Smooth muscle cell (in vitro differentiated cells): ENCODE data around the gene AAMDC. TPM values are rescaled to one million over a fixed set of nuclear protein-coding genes. Genes with fewer than 3 reads are reported as not detected.
"Not testable (repeated sequence)": the region's sequence is repeated elsewhere in the genome, so short reads cannot be mapped to it uniquely, and the experiment has no call there.

Experiments used
- DNase-seq: peaks from one replicate; lab custom pipeline; 2025; ENCODE audit not compliant: unreplicated experiment; lab: John Stamatoyannopoulos, UW
- H2AFZ ChIP-seq: fragments of 200-600 bp; sonication (generic); 2 replicates; pipeline ENCODE4 v1.6.0; 2016; ENCODE audit warnings: antibody characterized with exemption, low read depth, mild to moderate bottlenecking
- H3F3A ChIP-seq: fragments of 200-600 bp; sonication (generic); 2 replicates; pipeline ENCODE4 v1.6.0; 2017; ENCODE audit warnings: antibody characterized with exemption, low read depth
- H3K27ac ChIP-seq: fragments of 200-600 bp; sonication (generic); 2 replicates; pipeline ENCODE4 v1.5.1; 2016; ENCODE audit warnings: low read depth, mild to moderate bottlenecking
- H3K27me3 ChIP-seq: fragments of 200-600 bp; sonication (generic); 2 replicates; pipeline ENCODE4 v1.6.1; 2016; ENCODE audit warnings: low read depth, mild to moderate bottlenecking
- H3K36me3 ChIP-seq: fragments of 200-600 bp; sonication (generic); 2 replicates; pipeline ENCODE4 v1.5.1; 2016; ENCODE audit warnings: low read depth
- H3K4me1 ChIP-seq: fragments of 200-600 bp; sonication (generic); 2 replicates; pipeline ENCODE4 v1.5.1; 2016; ENCODE audit warnings: low read depth
- H3K4me2 ChIP-seq: fragments of 200-600 bp; sonication (generic); 2 replicates; pipeline ENCODE4 v1.6.0; 2016; ENCODE audit warnings: mild to moderate bottlenecking
- H3K4me3 ChIP-seq: fragments of 200-600 bp; sonication (generic); 2 replicates; pipeline ENCODE4 v1.5.1; 2016; ENCODE audit warnings: mild to moderate bottlenecking
- H3K79me2 ChIP-seq: fragments of 200-600 bp; sonication (generic); 2 replicates; pipeline ENCODE4 v1.6.0; 2016; ENCODE audit warnings: low read depth, mild to moderate bottlenecking
- H3K9ac ChIP-seq: fragments of 200-600 bp; sonication (generic); 2 replicates; pipeline ENCODE4 v1.6.0; 2016; ENCODE audit warnings: low read depth
- H3K9me3 ChIP-seq: fragments of 200-600 bp; sonication (generic); replicated peaks from 2 replicates; pipeline ENCODE4 v1.5.1; 2016; ENCODE audit warnings: low read depth
- H4K20me1 ChIP-seq: fragments of 200-600 bp; sonication (generic); 2 replicates; pipeline ENCODE4 v1.6.0; 2016; ENCODE audit warnings: low read depth
- WGBS: methylation state at CpG from one replicate; pipeline ENCODE4 v1.1.7; 2016; ENCODE audit warnings: low lambda C conversion rate; 5-methylcytosine and 5-hydroxymethylcytosine counted together
- polyA plus RNA-seq: library from polyadenylated mRNA; unstranded; fragments of >200 nt; fragmentation: Nextera tagmentation; extraction: Ambion mirVana; gene quantifications from 2 replicates; pipeline ENCODE4 v1.2.1, GENCODE V29; 2016
- total RNA-seq: library from RNA; depleted of rRNA; stranded (reverse); fragments of >200 nt; gene quantifications from 2 replicates; pipeline ENCODE4 v1.2.3, GENCODE V29; 2014
- TF ChIP-seq, protein P1 (sequence below): fragments of 200-600 bp; sonication (generic); IDR thresholded peaks from 2 replicates; pipeline ENCODE4 v1.5.1; 2017; ENCODE audit warnings: borderline replicate concordance, mild to moderate bottlenecking, antibody characterized with exemption; ENCODE audit not compliant: insufficient read depth, poor library complexity, severe bottlenecking

The AAMDC gene
- total and polyA plus RNA-seq, 2 experiments from 2014 or later, result 24.2 to 76.3 TPM

DNA sequence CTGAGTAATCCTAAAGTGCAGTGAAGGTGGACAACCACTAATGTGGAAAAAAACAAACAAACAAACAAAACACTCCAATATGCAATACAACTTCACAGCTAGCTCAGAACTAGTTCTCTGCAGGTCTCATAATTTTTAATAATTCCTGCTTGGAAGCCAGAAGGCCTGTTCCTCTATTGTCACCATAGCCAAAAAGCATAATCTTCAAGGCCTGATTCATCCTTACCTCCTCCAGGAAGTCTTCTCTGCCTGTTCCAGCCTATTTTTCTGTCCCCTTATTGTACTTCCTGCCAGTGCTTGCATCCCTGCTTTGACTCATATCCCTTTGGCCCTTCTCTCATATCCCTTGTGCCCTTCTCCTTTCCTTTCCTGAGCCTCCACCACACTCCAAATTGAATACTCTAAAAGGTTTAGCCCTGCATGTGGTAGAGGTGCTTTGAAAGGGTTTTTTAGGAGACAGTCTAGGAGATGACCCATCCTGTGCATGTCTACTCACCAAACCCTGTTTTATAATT lies 69.2 kb downstream of the AAMDC start:
- not testable (repeated sequence) for H3K4me3 ChIP-seq, H3K9ac ChIP-seq, H4K20me1 ChIP-seq, H2AFZ ChIP-seq, H3K36me3 ChIP-seq, H3K27ac ChIP-seq, DNase-seq, H3K9me3 ChIP-seq, H3K4me1 ChIP-seq, H3F3A ChIP-seq, H3K27me3 ChIP-seq, H3K4me2 ChIP-seq, H3K79me2 ChIP-seq

DNA sequence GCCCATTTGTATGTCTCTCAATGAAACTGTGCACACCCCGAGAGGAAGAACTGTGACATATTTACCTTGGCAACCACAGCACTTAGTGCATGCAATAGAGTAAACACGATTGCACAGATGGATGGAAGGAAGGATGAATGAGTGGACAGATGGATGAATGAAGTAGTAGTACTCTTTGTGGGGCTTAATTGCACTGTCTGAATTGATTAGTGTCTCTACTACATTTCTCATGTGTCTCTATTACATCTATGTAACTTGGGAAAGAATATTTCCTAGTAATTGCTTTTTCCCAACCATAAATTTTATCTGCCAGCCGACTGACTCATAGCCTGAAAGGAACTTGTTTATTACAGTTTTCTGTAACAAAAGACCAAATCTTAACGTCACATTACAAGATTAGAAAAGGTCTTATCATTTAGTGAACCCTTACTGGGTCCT lies 69.7 kb downstream of the AAMDC start:
- not testable (repeated sequence) for DNase-seq, H3K9ac ChIP-seq, H3K27me3 ChIP-seq, H3K36me3 ChIP-seq, H3K4me1 ChIP-seq, H3K9me3 ChIP-seq, H2AFZ ChIP-seq, H4K20me1 ChIP-seq, H3F3A ChIP-seq, H3K79me2 ChIP-seq, H3K4me3 ChIP-seq, H3K4me2 ChIP-seq
- peak overlapping the region; percentile 35 for H3K27ac ChIP-seq
- WGBS, result 49% methylated on average over 4 of the region's 4 CpGs

DNA sequence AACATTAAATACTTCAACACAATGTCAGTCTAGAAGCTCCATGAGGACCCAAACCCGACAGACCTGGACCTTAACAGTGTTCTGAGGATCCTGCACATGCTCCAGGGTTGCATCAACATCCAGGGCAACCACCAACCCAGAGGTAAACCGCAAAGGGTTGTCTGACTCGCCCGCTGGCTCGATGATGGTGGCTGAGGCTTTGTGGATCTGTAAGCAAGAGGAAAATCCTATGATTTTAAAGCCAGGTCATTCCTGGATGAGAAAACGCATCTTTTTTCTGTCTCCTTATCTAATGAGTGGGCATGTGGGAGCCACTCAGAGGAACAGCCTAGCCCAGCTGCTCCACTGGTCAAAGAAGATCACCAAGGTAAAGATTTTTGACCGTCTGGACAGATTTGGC lies 70.3 kb downstream of the AAMDC start:
- not testable (repeated sequence) for H3K27me3 ChIP-seq, H3K36me3 ChIP-seq, H2AFZ ChIP-seq, H3K79me2 ChIP-seq, H4K20me1 ChIP-seq, H3K9ac ChIP-seq, H3K4me2 ChIP-seq, H3K4me1 ChIP-seq, H3F3A ChIP-seq, H3K4me3 ChIP-seq, H3K9me3 ChIP-seq, DNase-seq
- 81% methylated on average over 7 of the region's 7 CpGs for WGBS
- peak overlapping the region; percentile 35 for H3K27ac ChIP-seq

DNA sequence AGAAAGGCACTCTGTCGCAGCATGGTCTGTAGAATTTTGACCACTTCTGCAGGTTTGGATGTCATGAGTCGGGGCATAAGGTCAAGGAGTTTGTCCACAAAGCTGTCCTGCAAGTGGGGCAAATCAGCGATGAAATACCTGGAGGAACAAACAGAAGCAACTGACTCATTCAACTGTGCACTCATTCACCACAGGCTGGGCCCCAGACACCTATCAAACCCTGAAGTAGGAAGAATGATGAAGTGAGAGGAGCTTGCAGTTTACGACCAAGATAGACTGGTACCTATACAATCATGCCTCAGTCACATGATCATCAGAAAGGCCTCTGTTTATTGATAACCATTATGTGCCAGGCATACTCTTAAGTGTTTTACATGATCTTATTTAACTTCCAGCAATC lies 70.8 kb downstream of the AAMDC start:
- H3K27ac ChIP-seq, H3K4me3 ChIP-seq, H3K36me3 ChIP-seq, H3K79me2 ChIP-seq, H4K20me1 ChIP-seq, DNase-seq, H3K4me1 ChIP-seq, H3K4me2 ChIP-seq, H2AFZ ChIP-seq, H3K9ac ChIP-seq, H3K27me3 ChIP-seq, H3K9me3 ChIP-seq, H3F3A ChIP-seq: not testable (repeated sequence)
- 82% methylated on average over 4 of the region's 4 CpGs for WGBS

DNA sequence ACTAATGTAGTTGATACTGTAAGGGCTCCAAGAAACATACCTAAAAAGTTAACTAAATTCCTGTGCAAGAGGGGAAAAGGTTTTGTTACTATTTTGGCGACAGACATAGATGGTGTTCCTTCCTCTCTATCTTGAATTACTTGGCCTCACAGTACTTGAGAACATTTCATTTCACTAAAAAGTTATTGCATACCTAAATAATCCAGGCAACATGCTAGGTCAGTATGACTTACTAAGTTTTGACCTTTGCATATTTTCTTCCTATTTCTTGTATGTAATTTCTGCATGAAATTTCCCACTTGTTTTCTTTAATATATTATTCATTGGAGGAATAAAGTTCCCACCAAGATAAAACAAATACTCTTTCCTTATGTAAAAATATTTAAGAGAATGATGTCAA lies 74.0 kb downstream of the AAMDC start:
- not testable (repeated sequence) for H3K27me3 ChIP-seq, H3K4me2 ChIP-seq, H3K79me2 ChIP-seq, H3K36me3 ChIP-seq, H3K9me3 ChIP-seq, H3F3A ChIP-seq, H3K4me1 ChIP-seq, H3K27ac ChIP-seq, DNase-seq, H4K20me1 ChIP-seq, H3K9ac ChIP-seq, H3K4me3 ChIP-seq, H2AFZ ChIP-seq
- whole genome bisulfite sequencing, result 97% methylated on average over 1 of the region's 1 CpG

DNA sequence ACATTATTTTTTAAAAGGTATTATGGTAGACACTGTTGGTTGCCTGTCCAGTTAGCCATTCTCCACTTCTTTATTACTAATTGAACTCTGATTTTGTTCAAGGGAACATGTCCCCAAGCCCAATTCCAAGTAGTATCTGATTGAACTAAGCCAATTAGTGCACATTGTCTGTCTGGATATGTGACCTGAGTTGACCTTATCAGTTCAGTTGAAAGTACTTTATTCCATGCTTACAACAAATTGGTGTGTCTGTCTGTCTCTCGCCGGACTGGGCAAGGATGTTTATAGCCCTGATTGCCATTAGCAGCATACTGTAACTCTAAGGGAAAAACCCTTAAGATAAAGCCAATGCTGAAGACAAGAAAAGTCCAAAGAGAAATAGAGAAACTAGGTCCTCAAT lies 87.9 kb downstream of the AAMDC start:
- no peaks in the 10 kb centered on the region for H3K9me3 ChIP-seq
- no peak overlapping the region for H3K4me2 ChIP-seq
- TF ChIP-seq, protein P1, sequence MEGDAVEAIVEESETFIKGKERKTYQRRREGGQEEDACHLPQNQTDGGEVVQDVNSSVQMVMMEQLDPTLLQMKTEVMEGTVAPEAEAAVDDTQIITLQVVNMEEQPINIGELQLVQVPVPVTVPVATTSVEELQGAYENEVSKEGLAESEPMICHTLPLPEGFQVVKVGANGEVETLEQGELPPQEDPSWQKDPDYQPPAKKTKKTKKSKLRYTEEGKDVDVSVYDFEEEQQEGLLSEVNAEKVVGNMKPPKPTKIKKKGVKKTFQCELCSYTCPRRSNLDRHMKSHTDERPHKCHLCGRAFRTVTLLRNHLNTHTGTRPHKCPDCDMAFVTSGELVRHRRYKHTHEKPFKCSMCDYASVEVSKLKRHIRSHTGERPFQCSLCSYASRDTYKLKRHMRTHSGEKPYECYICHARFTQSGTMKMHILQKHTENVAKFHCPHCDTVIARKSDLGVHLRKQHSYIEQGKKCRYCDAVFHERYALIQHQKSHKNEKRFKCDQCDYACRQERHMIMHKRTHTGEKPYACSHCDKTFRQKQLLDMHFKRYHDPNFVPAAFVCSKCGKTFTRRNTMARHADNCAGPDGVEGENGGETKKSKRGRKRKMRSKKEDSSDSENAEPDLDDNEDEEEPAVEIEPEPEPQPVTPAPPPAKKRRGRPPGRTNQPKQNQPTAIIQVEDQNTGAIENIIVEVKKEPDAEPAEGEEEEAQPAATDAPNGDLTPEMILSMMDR, result no peak
- H4K20me1 ChIP-seq, result no peaks in the 10 kb centered on the region
- 63% methylated on average over 2 of the region's 2 CpGs for WGBS
- no peak overlapping the region for H3K9ac ChIP-seq
- no peaks in the 10 kb centered on the region for H3K79me2 ChIP-seq
- no peaks in the 10 kb centered on the region for H3K27me3 ChIP-seq
- no peak overlapping the region for H3K27ac ChIP-seq
- no peaks in the 10 kb centered on the region for H3F3A ChIP-seq
- DNase-seq, result no peak
- no peaks in the 10 kb centered on the region for H3K36me3 ChIP-seq
- no peaks in the 10 kb centered on the region for H3K4me1 ChIP-seq
- no peak overlapping the region for H2AFZ ChIP-seq
- no peak overlapping the region for H3K4me3 ChIP-seq
